ENCODE results near the gene PLD1. TPM values are rescaled to one million over a fixed set of nuclear protein-coding genes. Genes with fewer than 3 reads are reported as not detected.
A peak's percentile ranks its signal among the peaks of the same experiment; 100 is the strongest.
"Not testable (repeated sequence)": the region's sequence is repeated elsewhere in the genome, so short reads cannot be mapped to it uniquely, and the experiment has no call there.

Gene PLD1
- total RNA-seq, 1 donor from 2014 or later: 56.5 TPM

DNA sequence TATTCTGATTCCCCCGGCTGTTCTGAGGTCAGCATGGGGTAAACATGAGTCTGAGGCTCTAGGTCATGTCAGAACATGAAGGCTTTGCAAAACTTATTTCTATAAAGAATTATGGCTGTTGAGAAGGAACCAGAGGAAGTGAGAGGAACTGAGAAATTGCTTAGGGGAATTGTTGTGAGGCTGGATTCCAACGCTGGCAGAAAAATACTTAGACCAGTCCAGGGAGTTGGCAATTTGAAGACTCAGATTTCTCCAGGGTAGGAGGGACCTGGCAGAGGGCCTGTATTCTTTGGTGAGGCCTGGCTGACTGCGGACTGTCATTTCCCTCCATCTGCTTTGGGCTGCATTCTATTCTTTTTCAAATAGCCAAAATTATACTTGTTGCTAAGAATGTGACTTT, 155.5 kb downstream of the PLD1 start:
- DNase-seq (ENCODE audit: low spot score): peak; percentile 77
- intact Hi-C loops (cut with DNase I): loop anchor here (10.0 kb wide), 1 partner anchor 390 kb away; no protein-coding TSS in a partner anchor

DNA sequence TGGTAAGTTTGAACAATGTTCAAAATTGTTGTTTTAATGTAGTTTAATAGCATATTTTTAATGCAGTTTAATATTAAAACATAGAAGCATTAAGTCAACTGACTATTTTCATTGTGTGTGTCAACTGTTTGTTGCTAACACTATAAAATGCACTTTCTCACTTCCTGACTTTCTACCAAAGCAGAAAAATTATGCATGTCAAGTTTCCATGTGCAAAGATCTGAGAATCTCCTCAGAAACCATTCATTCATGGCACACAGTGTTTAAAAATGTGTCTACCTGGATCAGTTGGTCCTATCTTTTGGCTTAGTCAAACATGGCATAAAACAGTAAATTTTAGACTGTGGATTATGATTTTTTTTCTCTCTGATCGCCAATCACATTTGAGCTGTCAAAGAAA, 156.0 kb downstream of the PLD1 start:
- intact Hi-C loops (cut with DNase I): loop anchor here (10.0 kb wide), 1 partner anchor 390 kb away; no protein-coding TSS in a partner anchor

DNA sequence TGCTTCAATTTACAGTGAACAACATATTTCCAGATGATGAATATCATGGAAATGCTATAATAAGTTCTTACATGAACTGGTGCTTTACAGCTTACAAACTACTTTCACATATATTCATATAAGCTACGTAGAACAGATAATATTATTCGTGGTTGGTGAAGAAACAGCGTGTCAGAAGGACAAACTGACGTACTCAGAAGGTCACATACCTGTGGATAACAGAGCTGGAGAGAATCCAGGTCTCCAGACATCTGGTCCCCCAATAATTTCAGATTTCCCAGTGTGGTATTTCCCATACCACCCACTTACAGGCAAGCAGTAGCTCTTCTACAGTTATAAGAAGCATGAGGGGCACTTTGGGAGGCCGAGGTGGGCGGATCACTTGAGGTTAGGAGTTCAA, 156.6 kb downstream of the PLD1 start:
- no peak for DNase-seq (ENCODE audit: low spot score)
- intact Hi-C loops (cut with DNase I): loop anchor here (10.0 kb wide), 1 partner anchor 391 kb away; no protein-coding TSS in a partner anchor

More for the DNA sequence above, 156.0 kb downstream of the PLD1 start:
- no peak for DNase-seq (ENCODE audit: low spot score)

DNA sequence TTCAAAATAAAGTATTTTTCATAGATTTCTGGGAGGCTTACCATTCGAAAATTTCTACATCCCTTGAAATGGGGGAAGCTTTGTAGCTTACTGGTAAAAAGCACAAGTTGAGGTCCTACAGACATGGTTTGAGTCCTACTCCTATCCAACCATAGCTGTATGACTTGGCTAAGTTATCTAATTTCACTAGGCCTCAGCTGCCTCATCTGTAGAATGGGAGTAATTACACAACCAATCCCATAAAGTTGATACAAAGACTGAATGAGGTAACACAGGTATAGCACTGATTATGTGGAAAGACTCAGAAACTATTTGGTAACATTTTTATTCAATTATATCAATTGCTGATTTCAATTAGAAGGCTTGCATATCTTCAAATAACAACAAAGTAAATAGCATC, 157.4 kb downstream of the PLD1 start:
- intact Hi-C loops (cut with DNase I): loop anchor here (10.0 kb wide), 1 partner anchor 392 kb away; no protein-coding TSS in a partner anchor
- no peak for DNase-seq (ENCODE audit: low spot score)

DNA sequence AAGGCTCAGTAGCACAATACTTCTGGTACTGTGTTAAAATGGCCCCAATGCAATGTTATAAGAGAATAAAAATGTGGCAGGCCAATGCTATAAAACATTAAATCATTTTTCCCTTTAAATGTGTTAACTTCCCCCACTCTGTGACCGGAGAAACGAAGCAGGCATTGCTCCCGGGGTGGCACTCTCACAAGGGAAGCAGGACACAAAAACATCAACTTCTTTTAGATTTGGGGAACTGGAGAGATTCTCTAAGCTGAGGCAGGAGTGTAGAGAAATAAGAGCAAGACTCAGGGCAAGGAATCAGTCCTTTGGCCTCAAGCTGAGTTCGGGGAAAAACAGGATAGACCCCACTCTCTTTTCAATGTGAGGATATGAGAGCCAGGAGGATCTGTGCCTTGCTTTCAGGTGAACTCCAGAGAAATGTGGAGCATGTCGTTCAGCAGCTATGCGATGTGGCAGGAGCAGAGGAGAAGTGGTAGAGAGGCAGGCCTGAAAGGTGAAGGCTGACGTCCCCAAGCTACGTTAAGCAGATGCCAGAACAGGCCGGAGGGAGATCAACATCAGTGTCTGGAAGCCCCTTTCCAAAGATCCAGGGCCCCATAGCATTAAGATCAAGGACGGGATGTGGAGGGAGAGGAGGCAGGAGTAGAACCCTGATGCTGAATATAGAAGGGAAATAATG, 160.2 kb downstream of the PLD1 start:
- DNase-seq (ENCODE audit: low spot score): no peak
- intact Hi-C loops (cut with DNase I): loop anchor here (1.0 to 10.0 kb wide), 6 partner anchors 97 to 635 kb away; no protein-coding TSS in a partner anchor

DNA sequence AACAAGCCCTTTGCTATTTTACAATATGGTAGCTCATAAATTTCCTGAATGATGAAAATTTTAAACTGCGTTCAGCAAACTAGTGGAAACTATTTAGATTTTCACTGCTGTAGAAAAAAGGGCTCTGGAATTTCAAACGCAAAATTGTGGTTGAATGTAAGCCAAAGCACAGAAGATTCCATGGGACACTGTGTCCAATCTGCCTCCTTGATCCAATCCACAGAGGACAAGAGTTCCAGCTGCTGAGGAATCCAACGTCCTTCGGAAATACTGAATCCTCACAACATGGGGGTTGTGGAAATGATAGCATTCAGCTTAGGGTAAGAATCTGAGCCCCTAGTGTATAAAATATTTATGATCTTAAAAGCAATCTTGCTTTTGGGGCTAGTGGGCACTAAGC, 161.0 kb downstream of the PLD1 start:
- intact Hi-C loops (cut with DNase I): loop anchor here (1.0 to 10.0 kb wide), 5 partner anchors 98 to 636 kb away; no protein-coding TSS in a partner anchor
- no peak for DNase-seq (ENCODE audit: low spot score)

DNA sequence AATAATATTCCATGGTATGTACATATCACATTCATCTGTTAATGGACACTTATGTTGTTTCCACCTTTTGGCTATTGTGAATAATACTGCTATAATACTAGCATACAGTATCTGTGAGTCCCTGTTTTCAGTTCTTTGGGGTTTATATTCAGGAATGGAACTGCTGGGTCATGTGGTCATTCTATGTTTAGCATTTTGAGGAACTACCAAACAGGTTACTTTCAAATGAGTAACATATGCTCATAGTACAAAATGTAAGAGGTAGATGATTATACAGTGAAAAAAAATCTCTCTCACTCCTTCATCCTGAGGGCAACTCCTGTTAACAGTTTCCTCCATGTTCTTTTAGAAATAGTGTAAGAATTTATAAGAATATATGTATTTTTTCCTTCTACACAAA, 162.2 kb downstream of the PLD1 start:
- intact Hi-C loops (cut with DNase I): loop anchor here (5.0 to 10.0 kb wide), 4 partner anchors 99 to 637 kb away; no protein-coding TSS in a partner anchor
- no peak for DNase-seq (ENCODE audit: low spot score)

DNA sequence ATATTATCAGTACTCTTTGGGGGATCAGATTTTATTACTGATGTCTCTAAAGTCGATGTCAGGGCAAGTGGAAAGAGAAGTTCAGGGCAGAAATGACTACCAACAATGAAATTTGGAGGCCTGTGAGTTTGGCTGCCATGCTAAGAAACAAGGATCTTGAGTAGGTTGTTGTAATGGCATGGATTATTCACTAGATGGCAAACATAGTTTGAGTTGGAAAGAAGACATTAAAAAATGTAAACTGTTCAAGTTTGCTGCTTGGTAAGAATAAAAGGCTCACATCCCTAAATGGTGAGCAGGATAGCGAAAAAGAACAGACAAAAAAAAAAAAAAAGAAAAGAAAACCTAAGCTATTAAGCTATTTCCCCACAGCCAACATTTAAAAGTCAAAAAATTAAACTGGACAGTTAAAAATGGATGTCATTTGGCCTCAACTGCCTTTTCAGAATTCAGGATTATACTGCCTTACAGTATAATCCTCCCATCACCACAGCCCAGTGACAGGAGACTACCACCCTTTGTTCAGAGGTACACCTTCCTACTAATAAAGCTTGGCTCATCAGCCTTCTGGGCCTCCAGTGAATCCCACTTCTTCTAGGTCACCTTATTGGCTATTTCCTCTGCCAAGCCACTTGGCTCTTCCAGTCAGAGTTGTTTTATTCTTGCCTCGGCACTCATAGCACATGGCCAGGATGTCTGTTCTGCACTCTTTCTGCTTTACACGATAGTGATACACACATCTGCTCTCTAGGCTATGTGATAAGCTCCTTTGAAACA, 163.7 kb downstream of the PLD1 start:
- no peak for DNase-seq (ENCODE audit: low spot score)
- intact Hi-C loops (cut with DNase I): loop anchor here (2.0 to 10.0 kb wide), 5 partner anchors 101 to 638 kb away; no protein-coding TSS in a partner anchor

DNA sequence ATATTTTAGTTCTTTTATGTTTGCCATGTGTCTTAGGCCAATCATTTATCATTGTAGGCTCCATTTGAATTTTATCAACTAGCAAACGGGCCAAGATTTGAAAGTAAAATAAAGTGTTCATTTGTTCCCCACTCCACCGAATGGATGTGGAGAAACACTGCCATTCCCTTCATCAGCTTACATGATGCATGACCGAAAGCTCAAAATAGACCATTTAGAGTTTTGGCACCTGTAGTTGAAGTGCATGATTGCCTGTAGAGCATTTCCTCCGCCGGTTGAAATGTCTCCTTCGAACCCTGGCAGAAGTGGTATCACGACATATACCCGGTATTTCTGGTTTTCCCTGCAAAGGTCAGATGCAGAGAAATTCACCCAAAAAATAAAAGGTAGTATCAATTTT, 165.6 kb downstream of the PLD1 start:
- no peak for DNase-seq (ENCODE audit: low spot score)
- intact Hi-C loops (cut with DNase I): loop anchor here (5.0 to 10.0 kb wide), 4 partner anchors 103 to 640 kb away; no protein-coding TSS in a partner anchor

DNA sequence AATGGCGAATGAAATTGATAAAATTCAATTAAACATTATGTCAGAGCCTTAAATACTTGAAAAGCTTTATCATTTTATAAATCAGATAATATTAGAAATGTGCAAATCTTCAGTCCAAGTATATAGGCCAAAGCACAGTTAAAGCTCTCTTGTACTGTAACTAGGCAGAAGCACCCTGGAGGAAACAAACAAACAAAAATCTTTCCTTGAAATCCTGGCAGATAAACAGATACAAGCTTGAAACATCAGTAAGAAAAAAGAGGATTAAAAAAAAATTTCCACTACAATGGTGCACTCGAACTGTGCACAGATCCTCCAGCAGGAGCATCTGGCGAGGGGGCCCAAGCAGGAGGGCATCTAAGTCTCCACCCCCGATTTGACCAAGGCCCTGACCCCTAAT, 166.6 kb downstream of the PLD1 start:
- intact Hi-C loops (cut with DNase I): loop anchor here (10.0 kb wide), 2 partner anchors 501 to 641 kb away; no protein-coding TSS in a partner anchor
- DNase-seq (ENCODE audit: low spot score): no peak

DNA sequence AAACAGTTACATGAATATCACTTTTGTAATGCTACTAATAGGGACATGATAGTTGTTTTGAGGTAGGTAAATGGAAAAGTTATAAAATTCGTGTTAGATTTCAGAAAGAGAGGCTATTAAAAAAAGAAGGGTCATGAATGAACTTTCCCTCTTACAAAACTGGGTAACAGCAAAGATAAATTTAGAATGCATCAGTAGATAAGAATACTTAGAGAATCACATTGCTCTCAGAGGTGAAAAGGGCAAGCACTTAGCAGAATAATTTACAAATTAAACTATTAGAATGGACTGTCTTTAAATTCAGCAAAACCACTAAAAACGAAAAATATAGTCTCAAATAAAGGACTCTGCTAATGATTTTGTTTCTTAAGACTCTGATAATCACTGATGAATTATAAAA, 167.2 kb downstream of the PLD1 start:
- intact Hi-C loops (cut with DNase I): loop anchor here (10.0 kb wide), 2 partner anchors 502 to 642 kb away; no protein-coding TSS in a partner anchor

DNA sequence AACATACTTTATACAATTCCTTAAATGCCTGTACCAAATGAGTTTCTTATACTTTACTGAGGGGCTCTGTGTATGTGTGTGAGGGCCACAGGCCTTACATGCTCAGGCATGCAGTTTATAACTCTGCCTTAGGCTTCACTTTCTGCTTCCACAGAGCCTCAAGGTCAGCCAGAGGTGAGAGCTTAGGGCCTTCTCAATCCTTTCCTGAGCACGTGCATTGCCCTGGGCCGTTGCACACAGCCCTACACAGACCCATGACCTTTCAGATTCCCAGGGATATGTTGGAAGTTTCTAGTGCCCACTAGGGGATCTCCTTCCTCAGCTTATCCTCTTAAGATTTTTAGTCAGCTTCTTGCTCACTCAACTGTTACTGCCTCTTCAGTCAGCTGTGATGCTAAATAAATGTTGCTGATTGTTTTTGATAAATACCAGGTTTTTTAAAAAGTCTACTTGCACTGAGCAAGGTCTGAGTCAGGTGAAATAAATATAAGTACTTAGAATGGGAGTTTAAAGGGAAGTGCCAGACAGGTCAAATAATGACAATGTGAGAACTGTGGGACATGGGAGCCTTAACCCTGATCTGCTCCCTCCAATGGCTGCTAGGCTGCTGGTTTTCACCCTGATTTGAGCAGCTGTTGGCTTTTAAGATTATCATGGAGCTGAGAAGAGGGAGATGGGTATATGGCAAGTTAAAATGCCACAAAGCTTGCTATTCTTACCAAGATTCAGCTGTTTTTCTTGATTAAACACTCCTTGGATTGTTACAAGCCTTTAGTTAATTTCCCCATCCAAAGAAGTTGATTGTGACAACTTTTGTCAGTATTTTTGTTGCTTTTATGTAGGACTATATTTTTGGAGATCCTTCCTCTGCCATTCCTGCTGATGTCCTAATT, 169.5 kb downstream of the PLD1 start:
- intact Hi-C loops (cut with DNase I): loop anchor here (10.0 kb wide), 2 partner anchors 504 to 644 kb away; no protein-coding TSS in a partner anchor
- DNase-seq (ENCODE audit: low spot score): no peak

More for the DNA sequence above, 167.2 kb downstream of the PLD1 start:
- no peak for DNase-seq (ENCODE audit: low spot score)

DNA sequence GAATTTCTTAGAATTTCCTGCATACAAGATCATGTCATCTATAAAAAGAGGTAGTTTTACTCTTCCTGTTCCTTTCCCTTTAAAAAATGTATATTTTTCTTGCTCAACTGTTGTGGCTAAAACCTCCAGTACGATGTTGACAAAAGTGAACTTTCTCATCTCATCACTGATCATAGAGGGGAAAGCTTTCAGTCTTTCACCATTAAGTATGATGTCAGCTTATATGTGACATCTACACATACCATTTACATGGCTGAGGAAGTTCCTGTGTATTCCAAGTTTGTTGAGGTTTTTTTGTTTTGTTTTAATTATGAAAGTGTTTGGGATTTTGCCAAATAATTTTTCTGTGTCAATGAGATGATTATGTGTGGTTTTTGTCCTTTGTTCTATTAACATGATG, 173.6 kb downstream of the PLD1 start:
- no peak for DNase-seq (ENCODE audit: low spot score)
- intact Hi-C loops (cut with DNase I): no loop called here

DNA sequence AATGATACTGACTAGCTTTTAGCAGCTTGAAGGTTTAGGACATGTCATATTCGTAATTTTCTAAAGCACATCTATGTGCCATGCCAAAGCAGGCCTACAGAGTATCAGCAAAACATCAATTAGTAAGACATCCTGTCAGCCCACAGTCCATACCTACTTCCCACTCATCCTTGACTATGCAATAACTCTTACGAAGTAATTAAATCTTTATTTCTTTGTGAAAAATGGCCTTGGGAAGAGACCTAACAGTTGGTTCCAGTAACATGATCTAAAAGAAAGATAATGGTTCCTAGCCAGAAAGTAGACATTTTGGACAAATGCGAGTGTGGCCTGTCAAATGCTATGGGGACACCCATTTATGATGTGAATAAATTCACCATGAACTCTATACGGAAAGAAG, 177.5 kb downstream of the PLD1 start:
- intact Hi-C loops (cut with DNase I): no loop called here

DNA sequence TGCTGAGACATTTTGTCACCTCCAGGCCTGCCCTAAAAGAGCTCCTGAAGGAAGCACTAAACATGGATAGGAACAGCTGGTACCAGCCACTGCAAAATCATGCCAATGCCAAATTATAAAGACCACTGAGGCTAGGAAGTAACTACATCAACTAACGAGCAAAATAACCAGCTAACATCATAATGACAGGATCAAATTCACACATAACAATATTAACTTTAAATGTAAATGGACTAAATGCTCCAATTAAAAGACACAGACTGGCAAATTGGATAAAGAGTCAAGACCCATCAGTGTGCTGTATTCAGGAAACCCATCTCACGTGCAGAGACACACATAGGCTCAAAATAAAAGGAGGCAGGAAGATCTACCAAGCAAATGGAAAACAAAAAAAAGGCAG, 183.5 kb downstream of the PLD1 start:
- intact Hi-C loops (cut with DNase I); DNase-seq (ENCODE audit: low spot score): not testable (repeated sequence)

More for the DNA sequence above, 177.5 kb downstream of the PLD1 start:
- DNase-seq (ENCODE audit: low spot score): no peak

DNA sequence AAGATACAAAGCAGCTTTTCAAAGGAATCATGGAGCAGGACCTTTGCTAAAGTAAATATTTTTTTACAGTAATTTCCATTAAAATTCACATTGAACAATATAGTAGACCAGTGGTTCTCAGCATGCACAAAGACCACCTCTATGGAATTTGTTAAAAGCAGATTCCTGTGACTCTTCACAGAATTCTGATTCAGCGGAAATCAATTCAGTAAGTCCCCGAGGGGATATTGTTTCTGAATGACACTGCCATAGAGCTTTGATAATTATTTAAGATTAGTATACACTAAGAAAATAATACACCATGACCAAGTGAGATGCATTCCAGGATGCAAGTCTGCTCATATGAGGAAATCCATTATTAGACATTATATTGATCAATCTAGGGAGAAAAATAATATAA, 188.2 kb downstream of the PLD1 start:
- DNase-seq (ENCODE audit: low spot score): no peak
- intact Hi-C loops (cut with DNase I): no loop called here

DNA sequence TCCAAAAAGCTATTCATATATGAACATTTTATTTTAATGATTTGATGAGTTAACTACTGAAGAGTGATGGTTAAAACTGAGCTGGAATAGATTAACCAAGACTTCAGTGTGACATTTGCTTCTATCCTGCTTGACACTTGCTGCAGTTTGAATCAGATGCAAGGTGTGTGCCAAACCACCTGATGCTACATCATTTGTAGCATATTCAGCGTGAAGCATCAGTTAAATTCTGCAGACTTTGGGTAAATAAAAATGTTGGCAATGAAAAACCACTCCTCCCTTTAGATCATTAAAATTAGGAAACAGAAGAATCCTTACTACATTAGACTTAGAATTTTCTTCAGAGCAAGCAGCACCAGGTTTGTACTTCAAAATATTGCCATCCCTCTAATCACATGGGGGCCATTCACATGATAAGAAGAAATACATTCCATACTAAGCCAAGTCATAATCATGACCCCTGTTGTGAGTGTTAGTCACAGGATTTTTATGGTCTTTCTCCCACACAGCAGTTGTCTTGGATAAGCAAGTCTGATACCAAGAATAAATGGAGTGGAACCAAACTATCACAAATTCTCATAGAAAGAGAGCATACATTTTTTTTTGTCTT, 189.4 kb downstream of the PLD1 start:
- intact Hi-C loops (cut with DNase I): no loop called here
- DNase-seq (ENCODE audit: low spot score): no peak

DNA sequence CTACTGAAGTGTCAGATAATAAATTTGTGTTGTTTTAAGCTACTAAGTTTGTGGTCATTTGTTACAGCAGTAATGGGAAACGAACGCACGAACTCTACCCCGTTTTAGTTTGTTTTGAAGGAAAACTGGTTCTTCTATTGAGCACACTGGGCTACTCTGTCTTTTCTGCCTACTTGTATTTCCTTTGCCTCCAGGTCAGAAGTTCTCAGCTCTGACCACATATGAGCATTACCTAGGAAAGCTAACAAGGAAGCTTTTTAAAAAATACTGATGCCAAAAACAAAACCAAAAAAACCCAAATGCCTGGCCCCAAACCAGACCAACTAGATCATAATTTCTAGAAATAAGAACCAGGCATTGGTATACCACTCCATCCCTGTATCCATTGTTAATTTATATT, 193.5 kb downstream of the PLD1 start:
- intact Hi-C loops (cut with DNase I): no loop called here

DNA sequence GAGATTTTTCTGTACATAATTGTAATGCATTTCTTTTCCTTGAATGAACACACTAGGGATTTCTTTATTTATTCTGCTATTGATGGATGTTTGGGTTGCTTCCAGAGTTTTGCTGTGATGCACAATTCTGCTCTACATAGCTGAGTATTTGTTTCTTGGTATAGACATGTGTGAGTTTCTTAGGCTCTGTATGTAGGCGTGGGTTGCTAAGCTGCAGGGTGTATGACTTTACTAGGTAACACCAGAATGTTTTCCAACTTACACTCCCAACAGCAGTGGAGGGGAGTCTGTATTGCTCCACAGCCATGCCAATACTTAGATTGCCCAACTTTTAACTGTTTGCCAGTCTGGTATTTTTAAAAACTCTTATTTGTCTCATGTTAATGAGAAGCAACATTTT, 194.6 kb downstream of the PLD1 start:
- no peak for DNase-seq (ENCODE audit: low spot score)
- intact Hi-C loops (cut with DNase I): no loop called here

More for the DNA sequence above, 193.5 kb downstream of the PLD1 start:
- DNase-seq (ENCODE audit: low spot score): no peak
